Lung (tissue), 12 donors: ENCODE measurements around the gene PASD1. TPM values are rescaled to one million over a fixed set of nuclear protein-coding genes. Genes with fewer than 3 reads are reported as not detected.

Source experiments
- ATAC-seq: fragments of 200-7000 bp; cut with Tn5 transposase; one replicate; pipeline ENCODE4 v1.9.1; 2020; ENCODE audit warnings: moderate number of reproducible peaks; ENCODE audit not compliant: insufficient read depth, low FRiP score
- DNase-seq, 3 donors: peaks; one replicate each; pipeline ENCODE4 v3.0.0-alpha.2; 2013 to 2017
- H3K27ac ChIP-seq, 2 donors: one replicate each; pipeline ENCODE4 v1.5.1; 2013; ENCODE audit warnings: mild to moderate bottlenecking in 2 of 2, moderate library complexity in 2 of 2, control low read depth in 1 of 2, inconsistent platforms in 1 of 2, low read depth in 1 of 2, low read length in 1 of 2
- H3K27me3 ChIP-seq, 3 donors: one replicate each; pipeline ENCODE4 v1.5.1; 2013; ENCODE audit warnings: low read length in 2 of 3; ENCODE audit not compliant: control insufficient read depth in 3 of 3, insufficient read depth in 3 of 3
- H3K36me3 ChIP-seq, 4 donors: one replicate each; pipeline ENCODE4 v1.5.1; 2013; ENCODE audit warnings: low read length in 4 of 4, mild to moderate bottlenecking in 1 of 4, moderate library complexity in 1 of 4; ENCODE audit not compliant: control insufficient read depth in 4 of 4, insufficient read depth in 4 of 4
- H3K4me1 ChIP-seq, 5 donors: one replicate each; pipeline ENCODE4 v1.5.1; 2013; ENCODE audit warnings: low read length in 5 of 5, mild to moderate bottlenecking in 2 of 5, moderate library complexity in 1 of 5; ENCODE audit not compliant: control insufficient read depth in 5 of 5, insufficient read depth in 5 of 5
- H3K4me3 ChIP-seq: one replicate; pipeline ENCODE4 v1.5.1; 2013; ENCODE audit warnings: mild to moderate bottlenecking, control low read depth, moderate library complexity
- H3K9ac ChIP-seq, 2 donors: one replicate each; pipeline ENCODE4 v1.5.1; 2013; ENCODE audit warnings: low read length in 2 of 2, control low read depth in 1 of 2; ENCODE audit not compliant: insufficient read depth in 1 of 2
- H3K9me3 ChIP-seq, 4 donors: one replicate each; pipeline ENCODE4 v1.5.1; 2013; ENCODE audit warnings: low read length in 3 of 4, mild to moderate bottlenecking in 1 of 4, moderate library complexity in 1 of 4; ENCODE audit not compliant: control insufficient read depth in 4 of 4, insufficient read depth in 3 of 4
- WGBS, 2 donors: extraction: QIAGEN DNeasy Blood & Tissue Kit; methylation state at CpG; one replicate each; pipeline ENCODE4 v1.1.7; 2013; 5-methylcytosine and 5-hydroxymethylcytosine counted together
- polyA plus RNA-seq, 2 donors: library from polyadenylated mRNA; stranded (reverse); fragments of 200-250 nt; gene quantifications; one replicate each; pipeline ENCODE4 v1.2.1, GENCODE V29; 2013
- total RNA-seq, 2 donors: library from RNA; depleted of rRNA in 1 of 2; stranded (reverse); fragments of >200 nt in 1 of 2; gene quantifications; one replicate each; pipeline ENCODE4 v1.2.1, GENCODE V29; 2014 to 2021
- TF ChIP-seq, protein P1 (sequence below): IDR thresholded peaks from 2 replicates; pipeline ENCODE4 v1.5.1; 2012; ENCODE audit warnings: mild to moderate bottlenecking; ENCODE audit errors: control extremely low read depth, extremely low read depth
- donor health status: control.
- donor health status: control.
- donor health status: Bipolar disorder and iron deficiency.
- donor health status: healthy.
- donor health status: DM: yes; HTN: yes; CAD: no.

Gene PASD1
- total and polyA plus RNA-seq, 4 donors: not detected

DNA sequence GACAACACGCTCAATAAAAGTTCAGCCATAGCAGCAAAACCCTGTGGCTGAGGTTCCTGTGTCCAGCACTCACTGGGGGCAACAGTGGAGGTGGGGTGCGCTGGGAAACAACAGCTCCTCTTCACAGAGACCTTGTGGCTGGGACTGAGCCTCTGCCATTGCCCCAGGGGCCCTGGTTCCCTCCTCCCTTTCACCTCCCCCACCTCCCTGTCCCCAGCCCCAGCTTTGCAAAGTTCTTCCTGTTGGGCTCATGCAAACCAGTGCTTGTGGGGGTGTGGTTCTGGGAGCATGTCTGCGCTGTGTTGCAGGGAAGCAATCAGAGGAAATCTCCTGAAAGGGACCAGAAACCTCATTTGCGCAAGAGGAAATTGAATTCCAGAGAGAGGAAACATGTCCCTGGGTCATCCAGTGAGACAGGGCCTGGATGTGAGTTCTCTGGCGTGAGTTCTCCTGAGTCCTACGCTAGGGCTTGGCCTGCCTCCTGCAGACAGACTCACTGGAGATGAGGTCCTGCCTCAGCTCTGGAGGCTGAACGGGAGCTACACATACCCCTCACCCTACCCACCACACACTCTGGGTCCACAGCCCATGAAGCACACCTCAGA lies 159.8 kb downstream of the PASD1 start:
- peaks cover 0 to 4% (median 0%) of the 10 kb centered on the region in 3 donors for H3K27me3 ChIP-seq
- WGBS, 2 donors: 66 to 69% methylated on average over 6 to 7 of the region's 7 CpGs
- H3K9me3 ChIP-seq: no peaks in the 10 kb centered on the region
- ATAC-seq (no peak), DNase-seq (peak in 1 of 3 donors; percentile 17)
- no peak overlapping the region for H3K9ac ChIP-seq
- no peaks in the 10 kb centered on the region for H3K36me3 ChIP-seq
- H3K27ac ChIP-seq: no peak overlapping the region
- H3K4me3 ChIP-seq: no peak overlapping the region
- peaks cover 0 to 4% (median 0%) of the 10 kb centered on the region in 5 donors for H3K4me1 ChIP-seq
- TF ChIP-seq, protein P1, sequence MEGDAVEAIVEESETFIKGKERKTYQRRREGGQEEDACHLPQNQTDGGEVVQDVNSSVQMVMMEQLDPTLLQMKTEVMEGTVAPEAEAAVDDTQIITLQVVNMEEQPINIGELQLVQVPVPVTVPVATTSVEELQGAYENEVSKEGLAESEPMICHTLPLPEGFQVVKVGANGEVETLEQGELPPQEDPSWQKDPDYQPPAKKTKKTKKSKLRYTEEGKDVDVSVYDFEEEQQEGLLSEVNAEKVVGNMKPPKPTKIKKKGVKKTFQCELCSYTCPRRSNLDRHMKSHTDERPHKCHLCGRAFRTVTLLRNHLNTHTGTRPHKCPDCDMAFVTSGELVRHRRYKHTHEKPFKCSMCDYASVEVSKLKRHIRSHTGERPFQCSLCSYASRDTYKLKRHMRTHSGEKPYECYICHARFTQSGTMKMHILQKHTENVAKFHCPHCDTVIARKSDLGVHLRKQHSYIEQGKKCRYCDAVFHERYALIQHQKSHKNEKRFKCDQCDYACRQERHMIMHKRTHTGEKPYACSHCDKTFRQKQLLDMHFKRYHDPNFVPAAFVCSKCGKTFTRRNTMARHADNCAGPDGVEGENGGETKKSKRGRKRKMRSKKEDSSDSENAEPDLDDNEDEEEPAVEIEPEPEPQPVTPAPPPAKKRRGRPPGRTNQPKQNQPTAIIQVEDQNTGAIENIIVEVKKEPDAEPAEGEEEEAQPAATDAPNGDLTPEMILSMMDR: no peak

DNA sequence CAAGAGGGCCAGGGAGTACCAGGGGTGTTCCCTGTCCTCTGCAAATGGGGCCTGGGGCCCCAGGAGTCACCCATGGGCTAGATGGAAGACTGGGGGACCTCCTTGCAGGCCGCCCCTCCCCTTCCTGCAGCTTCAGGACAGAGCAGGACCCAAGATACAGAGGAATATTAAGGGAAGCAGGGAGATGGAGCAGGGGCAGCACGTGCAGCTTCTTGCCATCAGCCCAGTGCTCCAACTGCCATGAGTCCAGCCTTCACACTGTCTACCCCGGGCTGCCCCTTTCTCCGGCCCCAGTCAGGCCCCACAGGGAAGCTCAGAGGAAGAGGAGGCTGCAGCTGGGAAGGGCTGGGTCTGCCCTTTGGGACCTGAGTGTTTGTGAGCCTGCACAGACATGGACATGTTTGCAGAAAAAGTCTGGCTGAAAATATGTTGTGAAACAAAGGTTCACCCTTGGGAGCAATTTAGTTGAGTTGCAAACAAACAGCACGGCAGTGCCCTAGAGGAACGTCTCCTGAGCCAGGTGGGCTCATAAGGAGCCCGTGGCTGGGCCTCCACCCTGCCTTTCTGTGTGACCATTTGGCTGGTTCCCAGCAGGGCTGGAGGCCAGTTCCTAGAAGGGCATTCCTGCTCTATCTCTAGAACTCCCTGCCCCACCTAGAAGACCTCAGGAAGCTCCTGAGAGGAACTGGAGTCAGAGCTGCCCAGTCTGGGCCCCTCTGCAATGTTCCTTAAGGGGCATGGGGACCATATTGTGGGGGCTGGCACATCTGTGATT lies 161.3 kb downstream of the PASD1 start:
- Histone ChIP-seq H3K4me3 (no peak overlapping the region), H3K9ac (no peak overlapping the region), H3K36me3 (no peaks in the 10 kb centered on the region), H3K4me1 (peaks cover 0 to 4% (median 0%) of the 10 kb centered on the region in 5 donors), H3K9me3 (no peaks in the 10 kb centered on the region), H3K27me3 (peaks cover 0 to 4% (median 0%) of the 10 kb centered on the region in 3 donors), H3K27ac (no peak overlapping the region)
- no peak for ATAC-seq
- DNase-seq: peak in 1 of 3 donors; percentile 0
- TF ChIP-seq, protein P1: no peak
- WGBS, 2 donors: 59 to 79% methylated on average over 4 to 7 of the region's 7 CpGs

DNA sequence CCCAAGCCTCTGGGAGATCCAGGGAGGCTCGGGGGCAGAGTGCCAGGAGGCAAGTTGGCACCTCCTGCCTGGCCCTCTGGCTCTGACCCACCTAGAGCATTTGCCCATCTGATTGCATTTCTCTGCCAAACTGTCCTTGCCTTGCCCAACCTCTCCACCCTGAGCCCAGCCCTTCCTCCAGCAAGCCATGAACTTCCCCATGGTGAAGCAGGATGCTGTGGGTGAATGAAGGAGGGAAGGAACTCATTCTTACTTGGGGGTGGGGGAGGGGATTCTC lies 161.8 kb downstream of the PASD1 start:
- TF ChIP-seq, protein P1: no peak
- Histone ChIP-seq H3K27me3 (peaks cover 0 to 4% (median 0%) of the 10 kb centered on the region in 3 donors), H3K9me3 (no peaks in the 10 kb centered on the region), H3K4me3 (no peak overlapping the region), H3K4me1 (peaks cover 0 to 4% (median 0%) of the 10 kb centered on the region in 5 donors), H3K36me3 (no peaks in the 10 kb centered on the region), H3K27ac (no peak overlapping the region), H3K9ac (no peak overlapping the region)
- WGBS, 2 donors: 47 to 100% methylated on average over 1 of the region's 1 CpG
- peak in 1 of 3 donors; percentile 4 for DNase-seq
- no peak for ATAC-seq

Other genes with a start within 250 kb of the PASD1 start
- gene VMA21, start 166.5 kb upstream of the PASD1 start, total RNA-seq: 10 to 100 TPM; 26.2 to 36.3 TPM
- gene VMA21, start 166.5 kb upstream of the PASD1 start, polyA plus RNA-seq: 10 to 100 TPM in 1 of 2 donors, 1 to 10 TPM in 1; 7.8 to 10.6 TPM
- gene PRRG3, start 131.8 kb downstream of the PASD1 start, total RNA-seq: 1 to 10 TPM; 2.4 to 5.6 TPM
- gene PRRG3, start 131.8 kb downstream of the PASD1 start, polyA plus RNA-seq: under 1 TPM; 0.11 to 0.63 TPM
- under 1 TPM in 1 of 2 donors, not detected in 1; 0.37 TPM for gene FATE1, start 152.4 kb downstream of the PASD1 start, total RNA-seq
- gene FATE1, start 152.4 kb downstream of the PASD1 start, polyA plus RNA-seq: 1 to 10 TPM in 1 of 2 donors, under 1 TPM in 1; 0.05 to 1.0 TPM
- gene CNGA2, start 171.1 kb downstream of the PASD1 start, total RNA-seq: not detected
- gene CNGA2, start 171.1 kb downstream of the PASD1 start, polyA plus RNA-seq: not detected